ENCODE results near the gene TOM1L2.

DNA sequence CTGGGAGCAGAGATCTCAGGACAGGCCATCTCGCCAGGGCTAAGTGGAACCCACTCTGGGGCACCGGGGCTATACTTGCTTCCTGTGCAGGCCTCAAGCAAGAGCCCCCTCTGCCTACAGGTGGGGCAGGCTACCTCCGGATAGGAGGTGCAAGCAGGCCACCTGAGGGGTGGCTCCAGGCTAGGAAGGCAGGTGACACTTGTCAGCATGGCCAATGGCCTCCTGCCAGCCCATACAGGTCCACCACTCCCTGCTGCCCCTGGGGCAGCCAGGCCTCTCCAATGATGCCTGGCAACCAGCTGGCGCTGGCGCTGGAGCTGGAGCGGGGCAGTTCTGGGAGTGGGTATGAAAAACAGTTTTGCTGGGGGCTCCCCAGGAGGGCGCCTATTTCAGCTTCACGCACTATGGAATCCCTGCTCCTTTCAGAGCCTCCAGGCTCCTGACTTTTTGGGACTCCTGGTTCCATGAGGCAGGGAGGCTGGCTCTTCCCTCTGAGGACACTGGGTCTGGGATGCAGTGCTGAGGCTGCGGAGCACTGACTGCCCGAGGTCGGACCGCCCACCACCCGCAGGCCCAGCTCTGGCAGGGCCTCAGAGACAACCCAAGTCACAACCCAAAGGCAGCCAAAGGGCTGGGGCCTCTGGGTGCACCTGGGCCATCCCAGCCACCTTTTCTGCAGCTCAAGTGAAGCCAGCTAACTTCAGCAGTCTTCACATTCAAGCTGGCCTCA is 127.0 kb downstream of the TOM1L2 start:
- TF ChIP-seq, protein P1, sequence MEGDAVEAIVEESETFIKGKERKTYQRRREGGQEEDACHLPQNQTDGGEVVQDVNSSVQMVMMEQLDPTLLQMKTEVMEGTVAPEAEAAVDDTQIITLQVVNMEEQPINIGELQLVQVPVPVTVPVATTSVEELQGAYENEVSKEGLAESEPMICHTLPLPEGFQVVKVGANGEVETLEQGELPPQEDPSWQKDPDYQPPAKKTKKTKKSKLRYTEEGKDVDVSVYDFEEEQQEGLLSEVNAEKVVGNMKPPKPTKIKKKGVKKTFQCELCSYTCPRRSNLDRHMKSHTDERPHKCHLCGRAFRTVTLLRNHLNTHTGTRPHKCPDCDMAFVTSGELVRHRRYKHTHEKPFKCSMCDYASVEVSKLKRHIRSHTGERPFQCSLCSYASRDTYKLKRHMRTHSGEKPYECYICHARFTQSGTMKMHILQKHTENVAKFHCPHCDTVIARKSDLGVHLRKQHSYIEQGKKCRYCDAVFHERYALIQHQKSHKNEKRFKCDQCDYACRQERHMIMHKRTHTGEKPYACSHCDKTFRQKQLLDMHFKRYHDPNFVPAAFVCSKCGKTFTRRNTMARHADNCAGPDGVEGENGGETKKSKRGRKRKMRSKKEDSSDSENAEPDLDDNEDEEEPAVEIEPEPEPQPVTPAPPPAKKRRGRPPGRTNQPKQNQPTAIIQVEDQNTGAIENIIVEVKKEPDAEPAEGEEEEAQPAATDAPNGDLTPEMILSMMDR (IDR thresholded peaks at IDR 0.05): no peak
- TF ChIP-seq EZH2 (IDR thresholded peaks at IDR 0.05): no peak
- no peak for TF ChIP-seq EZH2phosphoT487 (IDR thresholded peaks at IDR 0.05)
